ENCODE measurements around the gene ZPBP2. TPM values are rescaled to one million over a fixed set of nuclear protein-coding genes. Genes with fewer than 3 reads are reported as not detected.
A peak's percentile ranks its signal among the peaks of the same experiment; 100 is the strongest.

Gene ZPBP2
- total RNA-seq, 1 donor from 2014 or later, result not detected

GRCh38 chr17:39926588-39927100 lies 58.6 kb downstream of the ZPBP2 start:
- no peak for TF ChIP-seq CTCF (IDR thresholded peaks at IDR 0.05)
- Mint-ChIP-seq H3K27ac (ENCODE audit: unreplicated experiment) (peak overlapping the region; percentile 87), H3K9me3 (ENCODE audit: unreplicated experiment) (no peaks in the 10 kb centered on the region), H3K27me3 (ENCODE audit: unreplicated experiment) (no peaks in the 10 kb centered on the region), H3K4me1 (ENCODE audit: unreplicated experiment) (peaks cover 52% of the 10 kb centered on the region), H3K36me3 (ENCODE audit: unreplicated experiment) (peaks cover 7% of the 10 kb centered on the region), H3K4me3 (ENCODE audit: unreplicated experiment) (peak overlapping the region; percentile 82)
- no peak for DNase-seq (ENCODE audit: extremely low spot score, unreplicated experiment)

Other genes with a start within 250 kb of the ZPBP2 start
- 4.5 and 6.0 TPM in 2 replicates for gene PPP1R1B, start 241.2 kb upstream of the ZPBP2 start, total RNA-seq
- gene STARD3, start 231.1 kb upstream of the ZPBP2 start, total RNA-seq, result 55.5 and 68.9 TPM in 2 replicates
- 0.94 and 1.3 TPM in 2 replicates for gene TCAP, start 202.9 kb upstream of the ZPBP2 start, total RNA-seq
- 1.9 and 2.4 TPM in 2 replicates for gene PNMT, start 199.7 kb upstream of the ZPBP2 start, total RNA-seq
- gene PGAP3, start 180.1 kb upstream of the ZPBP2 start, total RNA-seq, result 33.8 and 35.3 TPM in 2 replicates
- 66.2 and 69.9 TPM in 2 replicates for gene ERBB2, start 168.1 kb upstream of the ZPBP2 start, total RNA-seq
- gene MIEN1, start 137.7 kb upstream of the ZPBP2 start, total RNA-seq, result 48.4 and 52.7 TPM in 2 replicates
- 0.94 and 1.2 TPM in 2 replicates for gene GRB7, start 130.3 kb upstream of the ZPBP2 start, total RNA-seq
- gene IKZF3, start 3.9 kb upstream of the ZPBP2 start, total RNA-seq, result not detected in 2 replicates
- gene GSDMB, start 50.4 kb downstream of the ZPBP2 start, total RNA-seq, result 9.6 and 10.2 TPM in 2 replicates
- gene ORMDL3, start 59.4 kb downstream of the ZPBP2 start, total RNA-seq, result 59.4 and 60.5 TPM in 2 replicates
- not detected in 2 replicates for gene LRRC3C, start 59.5 kb downstream of the ZPBP2 start, total RNA-seq
- gene GSDMA, start 94.8 kb downstream of the ZPBP2 start, total RNA-seq, result not detected in 2 replicates
- gene PSMD3, start 112.6 kb downstream of the ZPBP2 start, total RNA-seq, result 96.9 and 104 TPM in 2 replicates
- gene CSF3, start 147.2 kb downstream of the ZPBP2 start, total RNA-seq, result not detected in 2 replicates
- 74.5 and 96.2 TPM in 2 replicates for gene MED24, start 186.2 kb downstream of the ZPBP2 start, total RNA-seq
- gene THRA, start 194.8 kb downstream of the ZPBP2 start, total RNA-seq, result 44.6 and 46.3 TPM in 2 replicates
- gene NR1D1, start 232.4 kb downstream of the ZPBP2 start, total RNA-seq, result 6.1 and 6.9 TPM in 2 replicates

Measured in osteocyte (in vitro differentiated cells).